Muscle layer of colon (tissue), 2 donors: Measurements from ENCODE around the gene CDK2AP2.

Source experiments
- H3K27ac ChIP-seq: one replicate; pipeline ENCODE4 v1.7.0; 2013; ENCODE audit warnings: low read depth, mild to moderate bottlenecking, low read length, moderate library complexity
- H3K27me3 ChIP-seq, 2 donors: one replicate each; pipeline ENCODE4 v1.7.0; 2013; ENCODE audit warnings: low read length in 2 of 2, mild to moderate bottlenecking in 2 of 2; ENCODE audit not compliant: insufficient read depth in 2 of 2, control insufficient read depth in 1 of 2
- H3K36me3 ChIP-seq: one replicate; pipeline ENCODE4 v1.7.0; 2013; ENCODE audit warnings: mild to moderate bottlenecking, low read length; ENCODE audit not compliant: insufficient read depth
- H3K4me1 ChIP-seq: one replicate; pipeline ENCODE4 v1.7.0; 2013; ENCODE audit warnings: mild to moderate bottlenecking, low read length; ENCODE audit not compliant: insufficient read depth
- H3K4me3 ChIP-seq, 2 donors: one replicate each; pipeline ENCODE4 v1.7.0; 2013; ENCODE audit warnings: low read length in 2 of 2, low read depth in 1 of 2, mild to moderate bottlenecking in 1 of 2, moderate library complexity in 1 of 2
- H3K9ac ChIP-seq: one replicate; pipeline ENCODE4 v1.7.0; 2013; ENCODE audit warnings: low read length
- H3K9me3 ChIP-seq: one replicate; pipeline ENCODE4 v1.7.0; 2013; ENCODE audit warnings: mild to moderate bottlenecking, low read length
- donor health status: abdominal sarcoma.
- donor health status: Adenocarcinoma of cecum.

Gene CDK2AP2

GRCh38 chr11:67500484-67500821 is 7.5 kb downstream of the CDK2AP2 start:
- no peak overlapping the region for H3K9ac ChIP-seq
- H3K27ac ChIP-seq = no peak overlapping the region
- no peaks in the 10 kb centered on the region for H3K9me3 ChIP-seq
- no peak overlapping the region for H3K4me3 ChIP-seq
- H3K36me3 ChIP-seq = no peaks in the 10 kb centered on the region
- peaks cover 8% of the 10 kb centered on the region for H3K4me1 ChIP-seq
- H3K27me3 ChIP-seq = peaks cover 14 to 30% of the 10 kb centered on the region in 2 donors

GRCh38 chr11:67499808-67500483 is 8.0 kb downstream of the CDK2AP2 start:
- H3K27ac ChIP-seq = no peak overlapping the region
- H3K4me1 ChIP-seq = peaks cover 6% of the 10 kb centered on the region
- H3K9me3 ChIP-seq = no peaks in the 10 kb centered on the region
- peaks cover 14 to 25% of the 10 kb centered on the region in 2 donors for H3K27me3 ChIP-seq
- no peak overlapping the region for H3K4me3 ChIP-seq
- H3K36me3 ChIP-seq = no peaks in the 10 kb centered on the region
- H3K9ac ChIP-seq = no peak overlapping the region

- Histone ChIP-seq H3K27ac (no peak overlapping the region), H3K36me3 (no peaks in the 10 kb centered on the region), H3K27me3 (peaks cover 10 to 14% of the 10 kb centered on the region in 2 donors), H3K4me3 (no peak overlapping the region), H3K4me1 (peaks cover 2% of the 10 kb centered on the region), H3K9me3 (no peaks in the 10 kb centered on the region), H3K9ac (no peak overlapping the region)
Observed at GRCh38 chr11:67498544-67498972, 9.4 kb downstream of the CDK2AP2 start.

DNA sequence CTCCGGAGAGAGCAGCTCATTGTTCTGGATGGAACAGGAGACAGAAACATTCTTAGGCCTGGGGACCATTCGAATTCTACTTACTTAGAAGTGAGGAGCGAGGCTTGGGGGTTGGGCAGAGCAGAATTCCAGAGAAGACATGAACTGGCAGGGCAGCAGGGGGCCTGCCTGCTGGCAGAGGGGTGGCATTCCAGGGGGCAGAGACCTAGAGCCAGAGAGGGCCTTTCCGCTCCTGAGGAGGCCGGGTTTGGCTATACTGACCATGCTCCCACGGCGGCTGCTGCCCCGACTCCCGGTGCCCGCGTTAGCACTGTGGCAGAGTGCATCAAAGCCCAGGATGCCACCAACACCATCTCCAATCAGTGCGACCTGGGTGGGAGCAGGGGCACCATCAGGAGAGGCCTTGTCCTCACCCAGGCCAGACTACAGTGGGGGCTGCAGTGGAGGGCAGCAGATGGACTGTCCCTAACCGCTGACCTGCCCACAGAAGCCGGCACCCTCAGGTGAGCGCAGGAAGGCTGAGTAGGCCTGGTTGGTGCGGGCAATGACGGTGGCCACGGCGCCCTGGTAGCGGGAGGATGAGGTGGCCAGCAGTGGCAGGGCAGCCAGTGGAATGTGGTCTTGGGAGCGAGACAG is 10.2 kb downstream of the CDK2AP2 start:
- Histone ChIP-seq H3K9me3 (no peaks in the 10 kb centered on the region), H3K27me3 (peaks cover 3 to 6% of the 10 kb centered on the region in 2 donors), H3K36me3 (no peaks in the 10 kb centered on the region), H3K27ac (no peak overlapping the region), H3K4me3 (no peak overlapping the region), H3K4me1 (no peaks in the 10 kb centered on the region), H3K9ac (no peak overlapping the region)

DNA sequence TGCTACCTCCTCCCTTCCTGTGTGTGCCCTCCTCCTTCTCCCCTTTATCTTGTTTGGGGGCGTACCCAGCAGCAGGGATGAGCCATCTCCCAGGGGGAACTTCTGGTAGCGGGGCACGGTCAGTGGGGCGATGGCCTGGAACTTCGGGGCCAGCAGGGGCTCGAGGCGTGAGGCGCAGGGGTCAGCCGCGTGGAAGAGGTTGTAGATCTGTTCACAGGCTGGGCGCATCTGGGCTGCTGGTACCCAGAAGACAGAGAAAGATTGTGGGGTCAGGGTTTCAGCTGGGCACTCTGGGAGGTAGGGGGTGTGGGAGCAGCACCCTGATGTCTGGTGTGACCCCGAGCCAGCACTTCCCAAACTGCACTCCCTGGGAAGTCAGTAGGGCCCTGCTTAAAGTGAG is 11.8 kb downstream of the CDK2AP2 start:
- Histone ChIP-seq H3K4me1 (no peaks in the 10 kb centered on the region), H3K4me3 (no peak overlapping the region), H3K36me3 (peaks cover under 1% of the 10 kb centered on the region), H3K9ac (no peak overlapping the region), H3K9me3 (no peaks in the 10 kb centered on the region), H3K27me3 (no peaks in the 10 kb centered on the region), H3K27ac (no peak overlapping the region)

- Histone ChIP-seq H3K4me3 (no peak overlapping the region), H3K27me3 (no peaks in the 10 kb centered on the region), H3K9ac (no peak overlapping the region), H3K36me3 (peaks cover 8% of the 10 kb centered on the region), H3K4me1 (no peaks in the 10 kb centered on the region), H3K27ac (no peak overlapping the region), H3K9me3 (no peaks in the 10 kb centered on the region)
Observed at GRCh38 chr11:67495234-67496005, 12.5 kb downstream of the CDK2AP2 start.

- H3K27me3 ChIP-seq = no peaks in the 10 kb centered on the region
- H3K9me3 ChIP-seq = no peaks in the 10 kb centered on the region
- peaks cover 16% of the 10 kb centered on the region for H3K36me3 ChIP-seq
- H3K9ac ChIP-seq = no peak overlapping the region
- H3K4me3 ChIP-seq = no peak overlapping the region
- H3K4me1 ChIP-seq = no peaks in the 10 kb centered on the region
- H3K27ac ChIP-seq = no peak overlapping the region
Observed at GRCh38 chr11:67494371-67495233, 13.4 kb downstream of the CDK2AP2 start.

DNA sequence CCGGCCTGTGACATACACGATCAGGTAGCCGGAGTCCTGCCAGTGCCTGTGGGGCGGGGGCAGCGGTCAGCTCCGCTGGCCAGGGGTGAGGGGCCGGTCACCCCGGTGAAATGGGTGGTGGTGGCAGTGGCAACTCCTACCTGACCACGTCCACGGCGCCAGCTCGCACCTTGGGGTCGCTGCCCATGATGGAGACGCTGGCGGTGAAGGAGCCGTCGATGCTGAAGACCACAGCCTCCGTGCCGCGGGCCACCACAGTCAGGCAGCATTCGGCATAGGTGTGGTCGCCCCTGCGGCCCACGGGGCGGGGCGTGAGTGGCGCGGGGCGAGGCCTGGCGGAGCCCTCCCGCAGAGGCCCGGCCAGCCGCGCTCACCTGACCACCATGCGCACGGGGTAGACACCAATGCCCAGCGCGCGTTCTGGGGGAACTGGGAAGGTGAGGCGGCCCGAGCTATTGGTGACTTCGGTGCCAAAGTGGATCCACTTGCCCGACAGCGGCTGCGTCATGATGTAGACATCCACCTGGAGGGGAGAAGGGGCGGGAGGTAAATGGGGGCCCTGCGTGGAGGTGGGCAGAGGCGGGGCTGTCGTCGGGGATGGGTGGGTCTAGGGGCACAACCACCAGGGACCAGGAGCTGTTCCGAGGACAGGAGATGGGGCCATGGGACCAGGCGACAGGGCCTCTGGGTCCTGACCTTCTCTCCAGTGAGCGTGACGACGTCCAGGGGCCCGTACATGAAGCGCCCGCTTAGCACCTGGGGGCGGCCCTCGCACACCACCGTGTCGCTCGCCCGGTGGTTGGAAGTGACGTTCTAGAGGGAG is 14.2 kb downstream of the CDK2AP2 start:
- Histone ChIP-seq H3K36me3 (peaks cover 17% of the 10 kb centered on the region), H3K9me3 (no peaks in the 10 kb centered on the region), H3K4me1 (no peaks in the 10 kb centered on the region), H3K4me3 (no peak overlapping the region), H3K27me3 (no peaks in the 10 kb centered on the region), H3K27ac (no peak overlapping the region), H3K9ac (no peak overlapping the region)

- Histone ChIP-seq H3K9ac (no peak overlapping the region), H3K4me1 (no peaks in the 10 kb centered on the region), H3K27ac (no peak overlapping the region), H3K27me3 (no peaks in the 10 kb centered on the region), H3K36me3 (peaks cover 19% of the 10 kb centered on the region), H3K4me3 (no peak overlapping the region), H3K9me3 (no peaks in the 10 kb centered on the region)
Observed at GRCh38 chr11:67492801-67493547, 15.0 kb downstream of the CDK2AP2 start.

DNA sequence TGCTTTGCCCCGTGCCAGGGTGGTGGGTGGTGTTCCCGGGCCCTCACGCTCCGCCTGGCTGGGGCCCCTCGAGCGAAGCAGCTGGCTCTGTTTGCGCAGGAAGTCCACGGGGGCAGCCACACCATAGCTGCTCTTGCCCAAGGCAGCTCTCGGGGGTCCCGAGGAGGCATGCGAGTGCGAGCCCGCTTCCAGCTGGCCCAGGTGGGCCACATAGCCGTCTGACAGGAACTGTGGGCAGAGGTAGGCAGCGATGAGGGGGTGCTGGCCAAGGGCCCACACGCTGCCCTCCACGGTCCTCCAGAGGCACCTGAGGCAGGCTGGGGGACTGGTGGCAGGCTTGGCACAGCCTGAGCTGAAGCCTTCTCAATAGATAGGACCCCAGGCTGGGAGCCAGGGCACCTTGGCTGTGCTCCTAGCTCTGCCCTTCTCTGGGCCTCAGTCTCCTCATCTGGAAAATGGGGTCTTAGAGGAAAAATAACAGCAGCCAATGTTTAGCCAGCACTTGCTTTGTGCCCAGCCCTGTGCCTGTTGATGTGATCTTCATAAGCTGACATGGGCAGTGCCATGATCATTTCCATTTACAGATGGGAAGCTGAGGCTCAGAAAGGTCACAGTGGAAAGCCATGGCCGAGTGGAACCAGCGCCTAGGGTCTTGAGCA is 15.8 kb downstream of the CDK2AP2 start:
- Histone ChIP-seq H3K9ac (no peak overlapping the region), H3K27me3 (no peaks in the 10 kb centered on the region), H3K4me1 (no peaks in the 10 kb centered on the region), H3K4me3 (no peak overlapping the region), H3K36me3 (peaks cover 25% of the 10 kb centered on the region), H3K9me3 (no peaks in the 10 kb centered on the region), H3K27ac (no peak overlapping the region)
